Natural killer cell (primary cell): ENCODE measurements around the gene ESYT3. TPM values are rescaled to one million over a fixed set of nuclear protein-coding genes. Genes with fewer than 3 reads are reported as not detected.
"Not testable (repeated sequence)": the region's sequence is repeated elsewhere in the genome, so short reads cannot be mapped to it uniquely, and the experiment has no call there.

ENCODE experiments used
- ATAC-seq, 3 donors: fragments of 150-1000 bp in 2 of 3; fragments of 200-7000 bp in 1 of 3; cut with Tn5 transposase; 1 replicate in 1 of 3; 2 replicates in 2 of 3; pipeline ENCODE4 v1.10.0; 2021; ENCODE audit warnings: mild to moderate bottlenecking in 2 of 3, moderate library complexity in 2 of 3
- DNase-seq, 2 donors: peaks; one replicate each; pipeline versions ENCODE4 v3.0.0 to v3.0.0-alpha.2; 2013 to 2021; ENCODE audit warnings: mixed read lengths in 1 of 2
- H3K27ac ChIP-seq: one replicate; pipeline ENCODE4 v1.5.1; 2013; ENCODE audit warnings: mild to moderate bottlenecking, low read length
- H3K27me3 ChIP-seq: one replicate; pipeline ENCODE4 v1.6.1; 2013; ENCODE audit warnings: low read length; ENCODE audit not compliant: control insufficient read depth, insufficient read depth
- H3K36me3 ChIP-seq: one replicate; pipeline ENCODE4 v1.6.1; 2013; ENCODE audit warnings: low read length; ENCODE audit not compliant: control insufficient read depth, insufficient read depth
- H3K4me1 ChIP-seq: one replicate; pipeline ENCODE4 v1.6.1; 2013; ENCODE audit warnings: low read length; ENCODE audit not compliant: control insufficient read depth, insufficient read depth
- H3K4me3 ChIP-seq: one replicate; pipeline ENCODE4 v1.5.1; 2013; ENCODE audit warnings: low read length
- H3K9me3 ChIP-seq: one replicate; pipeline ENCODE4 v1.6.1; 2013; ENCODE audit warnings: low read length; ENCODE audit not compliant: control insufficient read depth, insufficient read depth
- H3K27ac Mint-ChIP-seq, 2 donors: one replicate each; pipeline ENCODE4 v1.8.0; 2022; ENCODE audit warnings: mild to moderate bottlenecking in 2 of 2, mixed read lengths in 2 of 2, moderate library complexity in 1 of 2
- H3K27me3 Mint-ChIP-seq, 2 donors: one replicate each; pipeline ENCODE4 v1.8.0; 2022; ENCODE audit warnings: low read depth in 2 of 2, mixed read lengths in 2 of 2
- H3K36me3 Mint-ChIP-seq: one replicate; pipeline ENCODE4 v1.8.0; 2022; ENCODE audit warnings: mixed read lengths
- H3K4me1 Mint-ChIP-seq, 2 donors: one replicate each; pipeline ENCODE4 v1.8.0; 2022; ENCODE audit warnings: mixed read lengths in 2 of 2
- H3K4me3 Mint-ChIP-seq: one replicate; pipeline ENCODE4 v1.8.0; 2022; ENCODE audit warnings: mild to moderate bottlenecking, moderate library complexity, mixed read lengths
- H3K9me3 Mint-ChIP-seq, 2 donors: one replicate each; pipeline ENCODE4 v1.8.0; 2022; ENCODE audit warnings: mixed read lengths in 2 of 2
- CTCF ChIP-seq: fragments of 200-600 bp; IDR thresholded peaks from one replicate; pipeline ENCODE4 v1.8.0; 2022; ENCODE audit warnings: antibody characterized with exemption
- WGBS: methylation state at CpG from one replicate; pipeline ENCODE4 v1.1.7; 2013; ENCODE audit warnings: missing lambda C conversion rate; ENCODE audit not compliant: insufficient coverage; 5-methylcytosine and 5-hydroxymethylcytosine counted together
- intact Hi-C: fragments of 100-400 bp; cut with micrococcal nuclease; formaldehyde crosslinking; loops from one replicate; pipeline ENCODE4 v1.14.2; 2022
- total RNA-seq, 4 donors: library from RNA; stranded (reverse); fragments of 120-200 nt in 1 of 4; gene quantifications; one replicate each; pipeline versions ENCODE4 v1.2.3 to v1.2.4, GENCODE V29; 2013 to 2022

The ESYT3 gene
- total RNA-seq, 3 donors from 2014 or later (not counting 1 experiment from before 2014, with no cell fraction given) = not detected

GRCh38 chr3:138426211-138426610 is 8.2 kb upstream of the ESYT3 start:
- ATAC-seq (no peak), DNase-seq (no peak)
- Histone ChIP-seq H3K27ac (no peak overlapping the region), H3K27me3 (no peaks in the 10 kb centered on the region), H3K9me3 (no peaks in the 10 kb centered on the region), H3K4me1 (no peaks in the 10 kb centered on the region), H3K36me3 (no peaks in the 10 kb centered on the region), H3K4me3 (no peak overlapping the region)
- 68% methylated on average over 3 of the region's 3 CpGs for WGBS
- H3K4me3 Mint-ChIP-seq = no peak overlapping the region
- H3K27me3 Mint-ChIP-seq = peaks cover 0 to 10% of the 10 kb centered on the region in 2 donors
- no peaks in the 10 kb centered on the region for H3K36me3 Mint-ChIP-seq
- no peaks in the 10 kb centered on the region for H3K4me1 Mint-ChIP-seq
- no peak for TF ChIP-seq CTCF
- no peak overlapping the region for H3K27ac Mint-ChIP-seq
- intact Hi-C loops = no loop called here
- no peaks in the 10 kb centered on the region for H3K9me3 Mint-ChIP-seq

DNA sequence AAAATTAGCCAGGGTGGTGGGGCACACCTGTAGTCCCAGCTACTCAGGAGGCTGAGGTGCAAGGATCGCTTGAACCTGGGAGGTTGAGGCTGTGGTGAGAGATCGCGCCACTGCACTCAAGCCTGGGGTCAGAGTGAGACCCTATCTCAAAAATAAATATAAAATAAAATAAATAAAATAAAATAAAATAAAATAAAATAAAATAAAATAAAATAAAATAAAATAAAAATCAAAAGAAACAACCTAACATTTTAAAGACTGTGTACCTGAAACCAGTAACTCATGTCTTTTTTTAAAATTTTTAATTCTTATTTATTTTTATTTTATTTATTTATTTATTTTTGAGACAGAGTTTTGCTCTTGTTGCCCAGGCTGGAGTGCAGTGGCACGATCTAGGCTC is 7.7 kb upstream of the ESYT3 start:
- ATAC-seq, H3K36me3 ChIP-seq, H3K4me3 ChIP-seq, H3K27ac ChIP-seq, H3K27me3 ChIP-seq, H3K27ac Mint-ChIP-seq, DNase-seq, H3K9me3 Mint-ChIP-seq, H3K9me3 ChIP-seq, intact Hi-C loops, H3K36me3 Mint-ChIP-seq, H3K4me1 Mint-ChIP-seq, H3K4me3 Mint-ChIP-seq, H3K4me1 ChIP-seq: not testable (repeated sequence)
- 91% methylated on average over 2 of the region's 4 CpGs for WGBS
- peaks cover 3 to 16% of the 10 kb centered on the region in 2 donors for H3K27me3 Mint-ChIP-seq

DNA sequence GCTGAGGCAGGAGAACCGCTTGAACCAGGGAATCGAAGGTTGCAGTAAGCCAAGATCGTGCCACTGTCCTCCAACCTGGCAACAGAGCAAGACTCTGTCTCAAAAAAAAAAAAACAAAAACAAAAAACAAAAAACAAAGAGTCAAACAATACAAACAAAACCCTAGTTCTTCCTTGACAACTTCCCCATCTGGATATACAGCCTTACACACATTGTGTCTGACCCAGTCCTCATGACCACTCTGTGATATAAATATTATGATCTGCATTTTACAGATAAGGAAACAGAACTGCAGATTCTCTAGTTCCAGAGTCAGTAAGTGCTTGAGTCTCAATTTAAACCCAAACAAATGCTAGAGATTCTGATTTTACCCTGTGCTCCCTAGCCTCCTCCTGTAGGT is 4.8 kb upstream of the ESYT3 start:
- ATAC-seq (no peak), DNase-seq (no peak)
- Histone ChIP-seq H3K27ac (no peak overlapping the region), H3K9me3 (no peaks in the 10 kb centered on the region), H3K4me3 (no peak overlapping the region), H3K4me1 (peaks cover 9% of the 10 kb centered on the region), H3K36me3 (no peaks in the 10 kb centered on the region), H3K27me3 (peaks cover 12% of the 10 kb centered on the region)
- H3K9me3 Mint-ChIP-seq = no peaks in the 10 kb centered on the region
- TF ChIP-seq CTCF = no peak
- H3K27ac Mint-ChIP-seq = no peak overlapping the region
- 87% methylated on average over 3 of the region's 3 CpGs for WGBS
- intact Hi-C loops = no loop called here
- H3K27me3 Mint-ChIP-seq = peaks cover 14 to 32% of the 10 kb centered on the region in 2 donors
- H3K4me3 Mint-ChIP-seq = no peak overlapping the region
- no peaks in the 10 kb centered on the region for H3K36me3 Mint-ChIP-seq
- H3K4me1 Mint-ChIP-seq = peaks cover 5 to 15% of the 10 kb centered on the region in 2 donors

GRCh38 chr3:138432576-138433240 is 1.7 kb upstream of the ESYT3 start:
- peak overlapping the region; percentile 72 for H3K4me3 Mint-ChIP-seq
- no peaks in the 10 kb centered on the region for H3K9me3 Mint-ChIP-seq
- TF ChIP-seq CTCF = no peak
- Histone ChIP-seq H3K27ac (no peak overlapping the region), H3K4me3 (no peak overlapping the region), H3K27me3 (peaks cover 21% of the 10 kb centered on the region), H3K36me3 (no peaks in the 10 kb centered on the region), H3K9me3 (no peaks in the 10 kb centered on the region), H3K4me1 (peaks cover 21% of the 10 kb centered on the region)
- intact Hi-C loops = no loop called here
- H3K36me3 Mint-ChIP-seq = no peaks in the 10 kb centered on the region
- WGBS = 93% methylated on average over 3 of the region's 4 CpGs
- peaks cover 33 to 45% of the 10 kb centered on the region in 2 donors for H3K27me3 Mint-ChIP-seq
- ATAC-seq = no peak
- no peak overlapping the region for H3K27ac Mint-ChIP-seq
- peaks cover 5 to 15% of the 10 kb centered on the region in 2 donors for H3K4me1 Mint-ChIP-seq
- DNase-seq = no peak
